NCI-H2196 treated with DMSO at 0.1 percent for 48 hours (cell line): ENCODE results near the gene DDX25.

ENCODE experiments used
- DNase-seq: peaks from one replicate; lab custom pipeline; 2025; ENCODE audit not compliant: unreplicated experiment; lab: John Stamatoyannopoulos, UW

The DDX25 gene

GRCh38 chr11:125933030-125933813 lies 28.9 kb downstream of the DDX25 start:
- no peak for DNase-seq

- no peak for DNase-seq
Observed at GRCh38 chr11:125934473-125934872, 30.2 kb downstream of the DDX25 start.

- no peak for DNase-seq
Observed at GRCh38 chr11:125935056-125935455, 30.7 kb downstream of the DDX25 start.

- DNase-seq, result no peak
Observed at GRCh38 chr11:125935618-125936199, 31.4 kb downstream of the DDX25 start.

- no peak for DNase-seq
Observed at GRCh38 chr11:125938418-125938817, 34.1 kb downstream of the DDX25 start.

- DNase-seq, result no peak
Observed at GRCh38 chr11:125939081-125939521, 34.8 kb downstream of the DDX25 start.

- DNase-seq, result no peak
Observed at GRCh38 chr11:125940145-125940544, 35.8 kb downstream of the DDX25 start.

- no peak for DNase-seq
Observed at GRCh38 chr11:125941267-125941618, 36.9 kb downstream of the DDX25 start.

- DNase-seq, result peak; percentile 76
Observed at GRCh38 chr11:125941619-125942611, 37.6 kb downstream of the DDX25 start.

- DNase-seq, result no peak
Observed at GRCh38 chr11:125942771-125943428, 38.6 kb downstream of the DDX25 start.

- DNase-seq, result no peak
Observed at GRCh38 chr11:125943661-125944349, 39.5 kb downstream of the DDX25 start.

GRCh38 chr11:125944350-125945010 lies 40.2 kb downstream of the DDX25 start:
- DNase-seq, result no peak

GRCh38 chr11:125945011-125945796 lies 40.9 kb downstream of the DDX25 start:
- no peak for DNase-seq

GRCh38 chr11:125945797-125946520 lies 41.7 kb downstream of the DDX25 start, which contains the start of gene VSIG10L2:
Gene VSIG10L2, plus strand, starts transcription at chr11:125946044. Its CDS starts 12 bp downstream, at chr11:125946056.
- no peak for DNase-seq

GRCh38 chr11:125946712-125947418 lies 42.6 kb downstream of the DDX25 start:
- DNase-seq, result no peak

GRCh38 chr11:125947419-125948277 lies 43.3 kb downstream of the DDX25 start:
- no peak for DNase-seq
